SKM-1 (cell line): Measurements from ENCODE around the gene LHX5.
"Not testable (repeated sequence)": the region's sequence is repeated elsewhere in the genome, so short reads cannot be mapped to it uniquely, and the experiment has no call there.

ENCODE experiments used
- DNase-seq: peaks from one replicate; lab custom pipeline; 2025; ENCODE audit not compliant: unreplicated experiment; lab: John Stamatoyannopoulos, UW

The LHX5 gene

DNA sequence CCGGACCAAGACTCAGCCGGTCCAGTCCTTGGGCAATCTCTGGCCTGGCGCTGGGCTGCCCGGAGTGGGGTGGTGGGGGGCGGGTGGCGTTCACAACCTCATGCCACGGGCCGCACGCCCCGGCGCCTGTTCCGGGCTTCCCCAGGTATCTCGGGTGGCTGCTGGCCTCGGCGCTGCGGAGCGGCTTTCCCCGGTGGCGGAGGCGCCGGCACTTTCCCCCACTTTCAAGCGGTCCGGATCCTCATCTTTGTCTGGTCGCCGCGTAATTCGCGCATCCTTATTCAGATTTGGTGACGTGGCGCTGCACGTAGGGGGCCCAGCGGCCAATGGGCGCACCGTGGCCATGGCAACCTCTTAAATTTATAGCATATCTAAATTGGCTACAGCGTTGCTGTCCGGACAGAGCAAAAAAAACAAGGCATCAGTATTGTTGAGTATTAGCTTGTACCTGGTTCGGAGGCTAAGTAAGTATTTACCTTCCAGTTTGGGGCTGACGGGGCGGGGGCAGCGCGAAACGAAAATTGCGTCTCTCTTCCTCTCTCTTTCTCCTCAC lies at the start of gene LHX5:
Gene LHX5, minus strand, starts transcription at position 253 of the 553 bp plus-strand sequence. CDS start 373 bp downstream, outside the sequence.
- DNase-seq = no peak

DNA sequence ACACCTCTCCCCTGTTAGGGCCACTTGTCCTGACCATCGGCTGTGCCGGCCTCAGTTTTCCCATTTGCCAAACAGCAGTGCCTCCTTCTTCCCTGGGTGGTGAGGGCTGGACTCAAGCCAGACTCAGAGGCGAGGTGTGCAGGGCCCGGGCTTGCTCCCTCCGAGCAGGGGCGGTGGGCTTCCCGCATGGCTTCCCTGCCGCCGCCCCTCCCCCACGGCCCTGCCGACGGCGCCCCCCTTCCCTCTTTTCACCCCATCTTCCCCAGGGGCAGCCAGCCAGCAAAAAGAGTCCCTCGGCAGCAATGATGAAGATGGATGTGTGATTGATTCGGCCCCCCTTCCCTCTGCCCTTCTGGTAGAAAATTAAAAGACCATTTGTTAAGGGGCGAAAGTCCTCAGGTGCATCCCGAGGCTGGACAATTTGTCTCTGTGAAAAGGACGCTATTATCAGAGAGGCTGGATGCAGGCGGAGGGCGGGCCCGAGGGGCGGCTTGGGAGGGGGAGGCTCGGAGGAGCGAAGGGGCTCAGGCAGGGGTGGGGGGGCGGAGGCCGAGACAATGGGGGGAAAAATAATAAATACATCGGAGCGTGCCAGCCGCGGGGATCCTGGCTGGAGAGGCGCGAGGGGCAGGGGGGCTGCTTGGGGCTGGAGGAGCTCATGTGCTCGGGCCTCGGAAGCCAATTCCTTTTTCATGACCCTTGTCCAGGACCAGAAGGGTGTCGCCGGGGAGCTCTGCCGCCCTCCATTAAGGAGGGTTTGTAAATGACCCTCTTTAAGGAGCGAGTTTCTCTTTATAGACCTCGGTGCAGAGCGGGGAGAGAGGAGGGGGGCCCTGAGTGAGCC lies 48.0 kb upstream of the LHX5 start:
- no peak for DNase-seq

DNA sequence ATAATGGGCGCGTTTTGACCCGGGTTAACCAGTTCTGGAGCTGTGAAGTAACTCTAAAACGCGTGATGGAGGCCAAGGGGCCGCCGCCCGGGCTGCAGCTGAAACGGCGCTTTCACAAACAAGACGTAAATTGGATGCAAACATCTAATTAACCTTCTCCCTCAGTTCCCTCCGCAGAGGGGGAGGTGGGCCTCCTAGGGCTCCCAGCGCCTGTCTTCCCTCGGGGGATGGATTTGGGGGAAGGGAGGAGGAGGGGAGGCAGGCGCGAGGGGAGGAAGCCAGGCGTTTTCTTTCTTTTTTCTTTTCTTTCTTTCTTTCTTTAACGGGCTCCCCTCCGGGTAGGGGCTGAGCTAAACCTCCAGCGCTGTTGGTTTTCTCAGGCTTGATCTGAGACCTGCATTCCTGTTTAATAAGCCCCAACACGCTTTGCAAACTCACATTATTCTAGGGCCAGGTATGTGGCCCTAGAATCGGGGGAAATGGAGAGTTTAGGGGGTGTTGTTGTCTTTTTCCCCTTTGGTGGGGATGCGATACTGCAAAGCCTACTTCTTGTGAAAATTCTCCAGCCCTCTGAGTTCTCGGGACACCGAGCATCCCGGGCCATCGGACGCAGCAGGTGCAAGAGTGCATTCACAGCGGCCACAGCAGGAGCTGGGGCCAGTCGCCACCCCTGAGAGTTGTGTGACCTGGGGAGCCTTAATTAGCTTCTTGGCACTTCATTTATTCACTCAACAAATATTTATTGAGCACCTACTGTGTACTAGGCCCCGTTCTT lies 43.6 kb upstream of the LHX5 start:
- no peak for DNase-seq

DNA sequence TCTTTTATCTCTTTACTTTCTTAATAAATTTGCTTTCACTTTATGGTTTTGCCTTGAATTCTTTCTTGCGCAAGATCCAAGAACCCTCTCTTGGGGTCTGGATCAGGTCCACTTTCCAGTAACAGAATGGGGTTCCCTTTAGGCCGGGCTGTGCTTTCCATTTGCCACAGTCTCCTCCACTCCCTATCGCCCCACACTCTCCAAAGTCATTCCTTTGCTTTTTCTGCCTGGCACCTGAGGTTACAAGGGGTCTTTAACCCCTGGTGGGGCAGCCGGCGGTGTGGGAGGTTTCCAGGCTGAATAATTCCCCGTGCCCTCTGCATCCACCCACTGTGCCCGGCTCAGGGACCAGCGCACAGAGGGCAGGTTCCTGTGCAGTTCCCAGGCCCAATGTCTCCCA lies 42.9 kb upstream of the LHX5 start:
- DNase-seq = no peak

DNA sequence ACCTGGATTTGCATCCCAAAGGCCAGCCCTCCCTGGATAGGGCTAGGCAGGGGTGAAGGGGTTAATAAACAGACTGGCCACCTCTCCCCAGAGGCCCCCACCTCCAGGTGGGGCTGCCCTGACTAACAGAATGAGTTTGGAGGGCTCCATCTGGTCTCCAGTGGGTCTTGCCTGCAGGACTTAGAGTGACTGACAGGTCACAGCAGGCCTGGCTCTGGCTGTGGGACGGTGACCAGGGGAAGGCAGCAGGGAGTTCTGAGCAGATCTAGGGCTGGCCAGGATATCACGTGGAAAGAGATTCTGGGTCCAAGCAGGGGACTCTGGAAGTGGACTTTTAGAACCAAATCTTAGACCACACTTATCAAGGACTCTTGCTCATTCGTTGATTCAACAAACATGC lies 40.9 kb upstream of the LHX5 start:
- no peak for DNase-seq

DNA sequence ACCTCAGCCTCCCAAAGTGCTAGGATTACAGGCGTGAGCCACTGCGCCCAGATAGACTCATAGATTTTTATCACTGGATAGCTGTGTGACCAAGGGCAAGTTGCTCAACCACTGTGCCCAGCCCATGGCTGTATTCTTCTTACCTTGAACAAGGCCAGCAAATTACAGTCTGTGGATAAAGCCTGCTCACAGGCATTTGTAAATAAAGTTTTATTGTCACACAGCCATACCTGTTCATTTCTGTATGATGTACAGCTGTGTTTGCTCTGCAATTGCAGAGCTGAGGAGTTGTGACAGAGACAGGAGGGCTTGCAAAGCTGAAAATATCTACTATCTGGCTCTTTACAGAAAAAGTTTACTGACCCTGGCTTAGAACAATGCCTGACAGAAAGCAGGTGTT lies 35.2 kb upstream of the LHX5 start:
- DNase-seq = no peak

DNA sequence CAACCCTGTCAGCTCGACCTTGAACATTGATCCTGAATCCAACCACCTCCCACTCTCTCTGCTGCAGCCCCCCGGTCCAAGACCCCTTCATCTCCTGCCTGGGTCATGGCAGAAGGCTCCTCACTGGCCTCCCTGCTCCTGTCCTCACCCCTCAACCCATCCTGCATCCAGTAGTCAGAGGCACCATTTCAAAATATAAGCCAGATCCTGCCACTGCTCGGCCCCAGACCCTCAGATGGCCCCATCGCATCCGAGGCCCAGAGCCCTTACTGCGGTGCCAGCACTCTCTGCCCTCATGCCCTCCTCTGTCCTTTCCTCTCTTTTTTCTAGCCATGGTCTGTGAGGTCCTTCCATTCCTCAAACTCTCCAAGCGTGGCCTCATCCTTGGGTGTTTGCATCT lies 34.3 kb upstream of the LHX5 start:
- DNase-seq = no peak

DNA sequence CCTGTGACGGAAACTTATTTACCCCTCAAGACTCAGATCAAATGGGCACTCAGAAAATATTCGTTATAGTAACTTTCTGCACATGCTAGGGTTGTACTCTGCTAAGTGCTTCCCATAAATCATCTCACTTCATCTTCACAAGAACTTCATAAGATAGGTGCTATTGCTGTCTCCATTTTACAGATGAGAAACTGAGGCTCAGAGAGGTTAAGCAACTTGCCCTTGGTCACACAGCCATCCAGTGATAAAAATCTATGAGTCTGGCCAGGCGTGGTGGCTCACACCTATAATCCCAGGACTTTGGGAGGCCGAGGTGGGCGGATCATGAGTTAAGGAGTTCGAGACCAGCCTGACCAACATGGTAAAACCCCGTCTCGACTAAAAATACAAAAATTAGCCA lies 33.2 kb upstream of the LHX5 start:
- DNase-seq = no peak

DNA sequence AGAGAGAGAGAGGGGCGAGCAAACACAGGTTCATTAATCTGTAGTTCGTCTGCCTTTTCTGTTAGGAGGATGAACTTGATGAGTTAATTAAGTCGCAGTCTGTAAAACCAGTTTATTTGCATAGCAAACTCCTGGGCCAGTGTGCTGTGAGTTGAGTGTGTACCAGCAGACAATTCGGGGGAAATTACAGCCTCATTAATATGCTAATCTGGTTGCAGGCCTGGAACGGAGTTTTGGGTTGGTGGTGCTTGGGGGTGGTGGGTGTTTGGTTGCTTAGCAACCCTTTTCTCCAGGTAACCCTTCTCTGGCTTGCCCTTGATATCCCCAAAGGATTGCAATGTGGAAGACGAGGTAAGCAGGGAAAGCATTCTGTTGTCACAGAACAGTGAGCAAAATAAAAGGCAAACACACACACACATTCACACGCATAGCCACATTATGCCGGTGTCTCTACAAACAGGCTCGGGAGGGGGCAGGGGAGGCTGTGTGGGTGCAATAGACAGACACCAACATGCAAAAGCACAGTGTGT lies 29.2 kb upstream of the LHX5 start:
- no peak for DNase-seq

DNA sequence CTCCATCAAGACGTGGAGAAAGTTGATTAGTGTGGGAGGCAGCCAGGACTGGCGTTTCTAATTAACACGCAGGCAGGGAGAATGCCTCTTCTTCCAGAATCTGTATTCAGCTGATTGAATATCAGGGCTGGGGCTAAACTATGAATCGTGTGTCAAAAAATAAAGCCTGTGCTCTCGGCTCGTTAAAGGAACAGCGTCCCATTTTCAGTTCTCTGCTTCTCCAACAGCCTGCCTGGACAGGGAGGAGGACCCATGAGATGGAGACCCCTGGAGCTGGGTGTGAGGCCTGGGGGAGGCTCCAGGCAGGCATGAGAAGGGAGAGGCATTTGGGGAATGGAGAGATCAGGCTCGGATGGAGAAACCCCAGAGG lies 28.6 kb upstream of the LHX5 start:
- no peak for DNase-seq

DNA sequence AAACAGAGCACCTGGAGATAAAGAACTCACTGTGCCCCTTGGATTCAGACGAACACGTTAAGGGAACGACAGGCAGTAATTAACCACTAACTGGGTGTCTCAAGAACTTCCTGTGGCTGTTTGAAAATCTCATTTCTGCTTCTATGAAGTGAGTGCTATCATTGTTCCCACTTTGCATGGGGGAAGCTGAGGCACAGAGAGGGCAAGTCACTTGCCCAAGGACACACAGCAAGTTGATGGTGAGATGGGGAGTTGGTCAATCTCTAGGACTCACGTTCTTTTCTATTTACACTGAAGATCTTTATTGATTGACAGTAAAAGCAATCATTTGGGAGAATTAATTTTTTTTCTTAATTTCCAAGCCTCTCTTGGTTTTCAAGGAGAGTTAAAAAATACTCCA lies 26.8 kb upstream of the LHX5 start:
- DNase-seq = no peak

DNA sequence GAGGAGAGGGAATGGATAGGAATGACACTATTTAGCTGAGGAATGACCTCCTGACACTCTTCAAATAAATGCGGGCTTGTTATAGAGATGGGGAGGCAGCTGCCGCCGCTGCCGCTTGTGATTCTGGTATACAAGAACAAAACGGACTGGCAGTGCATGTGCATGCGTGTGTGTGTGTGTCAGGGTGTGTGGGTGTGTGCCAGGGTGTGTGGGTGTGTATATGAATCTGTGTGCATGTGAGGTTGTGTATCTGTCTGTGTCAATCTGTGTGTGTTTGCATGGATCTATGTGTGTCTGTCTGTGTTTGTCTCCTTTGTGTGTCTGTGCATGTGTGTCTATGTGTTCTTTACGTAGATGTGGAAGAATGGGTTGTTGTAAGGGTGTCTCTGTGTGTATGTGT lies 26.0 kb upstream of the LHX5 start:
- DNase-seq = no peak

DNA sequence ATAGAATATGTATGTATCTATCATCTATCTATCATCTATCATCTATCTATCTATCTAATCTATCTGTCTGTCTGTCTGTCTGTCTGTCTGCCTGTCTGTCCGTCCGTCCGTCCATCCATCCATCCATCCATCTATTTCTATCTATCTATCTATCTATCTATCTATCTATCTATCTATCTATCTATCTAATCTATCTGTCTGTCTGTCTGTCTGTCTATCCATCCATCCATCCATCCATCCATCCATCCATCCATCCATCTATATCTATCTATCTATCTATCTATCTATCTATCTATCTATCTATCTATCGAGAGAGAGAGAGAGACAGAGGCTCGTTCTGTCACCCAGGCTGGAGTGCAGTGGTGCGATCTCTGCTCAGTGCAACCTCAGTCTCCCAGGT lies 24.3 kb upstream of the LHX5 start:
- DNase-seq = not testable (repeated sequence)

DNA sequence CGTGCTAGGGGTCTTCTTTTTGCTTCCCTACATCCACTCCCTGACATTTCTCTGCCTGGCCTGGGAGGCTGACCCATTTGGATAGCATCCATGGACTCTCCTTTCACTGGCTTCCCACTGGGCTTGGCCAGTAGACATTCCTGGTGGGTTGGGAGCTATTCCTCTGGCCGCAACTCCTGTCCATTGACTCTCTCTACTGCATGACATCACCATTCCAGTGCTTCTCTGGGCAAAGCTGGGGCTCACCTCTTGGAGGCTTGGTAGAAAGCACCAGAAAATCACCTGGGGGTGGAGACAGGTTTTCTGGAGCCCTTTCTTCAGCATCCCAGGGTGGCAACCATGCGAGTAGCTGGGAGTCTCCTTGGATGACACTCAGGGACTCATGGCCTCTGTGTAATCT lies 16.7 kb upstream of the LHX5 start:
- no peak for DNase-seq

DNA sequence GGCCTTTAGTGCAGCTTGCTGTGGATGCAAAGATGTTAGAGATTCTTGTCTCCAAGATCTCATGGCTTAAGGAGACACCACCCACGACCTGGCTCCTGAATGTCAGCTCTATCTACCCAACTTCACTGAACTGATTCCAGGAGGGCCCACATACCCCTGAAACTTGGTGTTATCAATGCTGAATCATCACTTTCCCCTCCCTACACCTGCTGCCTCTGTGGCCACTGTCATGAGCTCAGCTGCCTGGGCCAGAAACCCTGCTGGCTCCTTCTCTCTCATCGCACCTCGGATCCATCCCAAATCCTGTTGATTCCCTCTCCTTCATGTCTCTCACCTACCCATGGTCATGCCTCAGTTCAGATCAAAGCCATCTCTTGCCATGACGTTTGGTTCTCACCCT lies 15.1 kb upstream of the LHX5 start:
- DNase-seq = no peak

DNA sequence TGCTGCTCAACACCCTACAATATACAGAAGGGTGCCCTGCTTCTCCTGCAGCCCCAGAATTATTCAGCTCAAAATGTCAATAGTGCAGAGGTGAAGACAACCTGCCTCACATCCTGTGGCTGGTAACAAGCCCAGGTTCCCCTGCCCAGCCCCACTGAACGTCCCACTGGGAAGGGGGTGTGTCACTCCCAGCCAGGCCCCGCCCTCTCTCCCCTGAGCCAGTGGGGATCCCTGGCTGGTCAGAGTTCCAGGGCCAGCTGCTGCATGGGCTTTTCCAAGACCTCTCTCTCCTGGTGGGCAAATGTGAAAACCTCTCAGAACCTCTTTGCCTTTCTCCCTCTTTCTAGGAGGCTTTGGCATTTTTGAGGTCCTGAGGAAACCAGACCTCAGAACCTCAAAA lies 13.7 kb upstream of the LHX5 start:
- no peak for DNase-seq

DNA sequence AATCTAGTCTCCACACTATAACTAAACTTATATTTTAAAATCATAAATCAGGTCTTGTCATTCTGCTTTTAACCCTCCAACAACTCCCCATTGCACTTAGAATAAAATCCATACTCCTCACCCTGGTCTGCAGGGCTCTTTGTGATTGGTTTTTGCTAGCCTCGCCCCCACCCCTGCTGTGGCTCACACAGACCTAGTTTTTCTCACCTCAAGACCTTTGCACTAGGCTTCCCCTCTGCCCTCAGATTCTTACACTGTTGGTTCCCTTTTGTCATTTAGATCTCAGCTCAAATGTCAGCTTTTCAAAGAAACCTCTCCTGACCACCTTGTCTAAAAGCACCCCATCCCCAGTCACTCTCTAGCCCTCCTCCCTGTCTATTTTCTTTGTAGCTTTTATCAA lies 10.7 kb upstream of the LHX5 start:
- DNase-seq = no peak

DNA sequence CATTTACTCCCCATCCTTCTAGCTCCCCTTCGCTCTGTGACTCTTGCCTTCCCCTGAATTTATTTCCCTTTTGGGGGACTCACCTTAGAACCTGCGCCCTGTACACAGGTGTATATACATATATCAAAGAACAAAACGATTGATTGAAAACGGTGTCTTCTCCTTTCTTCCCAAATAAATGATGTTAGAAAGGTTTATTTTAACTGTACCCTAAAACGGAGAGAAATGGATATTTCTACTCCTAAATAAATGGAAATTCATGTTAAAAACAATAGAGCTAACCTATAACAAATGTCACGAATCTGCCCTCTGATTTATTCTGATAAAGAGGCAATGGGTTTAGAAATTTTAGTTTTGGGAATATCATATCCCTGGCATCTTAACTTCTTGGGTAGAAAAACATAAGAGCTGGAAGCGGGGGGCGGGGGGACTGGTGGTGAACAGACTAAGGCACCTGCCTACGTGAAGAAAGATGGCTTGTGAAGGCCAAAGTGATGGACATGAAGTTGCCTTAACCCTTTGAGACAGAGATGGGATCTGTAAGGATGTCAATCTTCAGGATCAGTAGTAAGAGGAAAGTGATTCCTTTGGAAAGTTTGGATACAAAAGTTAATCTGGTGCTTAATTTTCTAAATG lies 8.8 kb upstream of the LHX5 start:
- DNase-seq = no peak

DNA sequence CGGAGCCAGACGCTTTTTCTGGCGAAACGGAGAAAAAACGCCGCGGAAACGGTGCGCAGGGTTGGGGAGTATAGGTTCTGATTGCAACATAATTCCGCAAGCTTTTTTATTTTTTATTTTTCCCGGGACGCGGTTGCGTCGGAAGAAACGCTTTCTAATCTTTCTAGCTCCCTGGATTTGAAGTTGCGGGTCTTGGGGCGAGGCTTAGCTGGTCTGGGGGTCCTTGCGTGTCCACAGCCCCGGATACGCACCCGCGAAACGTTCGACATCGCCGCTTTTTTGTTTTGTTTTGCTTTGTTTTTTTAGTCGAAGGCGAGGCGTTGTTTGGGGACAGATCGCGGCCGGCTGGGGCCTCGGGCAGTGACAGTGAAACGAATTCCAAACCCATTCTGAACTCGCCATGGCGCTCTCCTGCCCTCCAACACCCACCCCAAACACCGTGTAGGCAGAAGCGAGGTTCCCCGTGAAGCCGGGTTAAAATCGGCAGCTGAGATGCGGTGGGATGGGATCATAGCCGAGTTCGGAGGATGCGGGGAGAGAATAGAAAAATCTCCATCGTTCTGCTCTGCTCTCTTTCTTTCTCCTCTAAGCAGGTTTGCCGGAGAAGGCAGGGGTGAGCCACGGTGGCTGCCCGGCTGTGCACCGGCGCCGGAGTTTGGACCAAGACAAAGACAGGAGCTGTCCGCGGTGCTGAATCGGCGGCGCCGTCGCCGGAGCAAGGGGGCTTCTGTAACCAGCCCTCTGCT lies 8.1 kb upstream of the LHX5 start:
- DNase-seq = no peak

DNA sequence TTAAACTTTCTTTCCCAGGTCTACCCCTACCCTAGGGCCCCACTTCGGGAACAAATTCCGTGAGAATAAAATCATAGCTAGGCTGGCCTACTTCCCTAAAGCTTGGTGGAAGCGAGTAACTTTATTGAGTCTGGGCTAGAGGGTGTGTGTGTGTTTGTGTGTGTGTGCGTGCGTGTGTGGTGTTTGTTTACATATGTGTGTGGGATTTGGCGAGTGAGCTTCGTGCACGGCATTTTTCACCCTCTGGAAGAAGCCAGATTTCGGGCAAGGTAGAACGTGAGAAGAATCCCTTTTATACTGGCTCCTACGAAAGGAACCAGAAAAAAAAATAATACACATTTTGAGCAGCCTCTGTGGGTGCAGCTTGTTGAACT lies 7.5 kb upstream of the LHX5 start:
- no peak for DNase-seq
